ENCODE results near the gene NANOS3. TPM values are rescaled to one million over a fixed set of nuclear protein-coding genes. Genes with fewer than 3 reads are reported as not detected.
A peak's percentile ranks its signal among the peaks of the same experiment; 100 is the strongest.

NANOS3 gene
- total and polyA plus RNA-seq, 2 of the 13 experiments (the other 11 are each of a cell fraction or from before 2014, with no cell fraction given): 0.21 TPM; not detected in 1

DNA sequence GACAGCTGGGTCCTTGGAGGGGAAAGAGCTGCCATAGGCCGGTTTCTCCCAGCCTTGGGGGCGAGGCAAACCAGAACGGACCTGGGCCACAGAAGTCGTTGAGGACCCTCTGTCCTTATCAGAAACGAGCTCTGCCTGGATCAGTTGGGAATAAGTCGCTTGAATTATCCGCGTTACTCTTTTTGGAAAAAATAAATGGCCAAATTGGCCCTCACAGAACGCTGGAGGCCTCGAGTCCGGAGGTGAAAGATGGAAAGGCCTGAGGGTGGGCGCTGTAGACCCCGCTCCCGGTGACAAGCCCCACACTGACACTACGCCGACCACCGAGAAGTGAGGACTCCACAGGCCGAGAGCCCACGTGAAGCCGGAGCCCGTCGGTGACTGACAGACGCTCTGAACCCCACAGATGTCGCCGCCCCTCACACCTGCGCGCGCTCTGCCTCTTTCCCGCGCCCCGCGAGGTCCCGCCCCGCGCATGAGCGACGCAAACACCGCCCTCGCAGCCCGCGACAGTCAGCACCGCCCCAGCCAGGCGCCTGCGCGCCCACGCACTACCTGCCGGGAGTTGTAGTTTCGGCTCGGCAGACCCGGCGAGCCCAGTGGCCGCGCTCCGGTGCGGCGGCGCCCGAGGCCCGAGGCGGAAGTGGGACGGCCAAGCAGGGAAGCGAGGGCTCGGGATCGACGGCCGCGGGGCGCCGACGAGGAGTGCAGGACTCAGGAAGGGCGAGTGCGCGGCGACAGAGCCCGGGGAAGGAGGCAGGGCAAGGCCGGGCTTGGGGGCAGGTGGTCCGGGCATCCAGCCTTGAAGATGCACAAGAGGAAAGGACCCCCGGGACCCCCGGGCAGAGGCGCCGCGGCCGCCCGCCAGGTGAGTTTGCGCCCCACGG, 28.9 kb downstream of the NANOS3 start, which contains the start of the genes BRME1 and CC2D1A (continued):
- TF ChIP-seq, protein P1, sequence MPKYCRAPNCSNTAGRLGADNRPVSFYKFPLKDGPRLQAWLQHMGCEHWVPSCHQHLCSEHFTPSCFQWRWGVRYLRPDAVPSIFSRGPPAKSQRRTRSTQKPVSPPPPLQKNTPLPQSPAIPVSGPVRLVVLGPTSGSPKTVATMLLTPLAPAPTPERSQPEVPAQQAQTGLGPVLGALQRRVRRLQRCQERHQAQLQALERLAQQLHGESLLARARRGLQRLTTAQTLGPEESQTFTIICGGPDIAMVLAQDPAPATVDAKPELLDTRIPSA (CRISPR knock-in tag; IDR thresholded peaks at IDR 0.05; ENCODE audit: borderline replicate concordance): no peak
- TF ChIP-seq ZNF670 (CRISPR knock-in tag; IDR thresholded peaks at IDR 0.05; ENCODE audit: borderline replicate concordance) (peak; percentile 73; the same call in 1 of the 2 replicates), SALL2 (CRISPR knock-in tag; IDR thresholded peaks at IDR 0.05) (peak; percentile 90), FOXK1 (CRISPR knock-in tag; IDR thresholded peaks at IDR 0.05; ENCODE audit: borderline replicate concordance, low read depth) (peak; percentile 70; the same call in 1 of the 2 replicates), ZNF234 (CRISPR knock-in tag; conservative IDR thresholded peaks at IDR 0.05) (no peak), CBX2 (IDR thresholded peaks at IDR 0.05; ENCODE audit: low read depth, low read length) (no peak), CBX2 (CRISPR knock-in tag; IDR thresholded peaks at IDR 0.05; ENCODE audit: low read depth) (no peak), GTF2F1 (IDR thresholded peaks at IDR 0.05; ENCODE audit: low read length) (no peak), SALL1 (CRISPR knock-in tag; IDR thresholded peaks at IDR 0.05) (peak; percentile 90), ZNF256 (CRISPR knock-in tag; conservative IDR thresholded peaks at IDR 0.05) (no peak; the same call in 1 of the 2 replicates), ELF1 (CRISPR knock-in tag; IDR thresholded peaks at IDR 0.05) (peak; percentile 88), ARNT (IDR thresholded peaks at IDR 0.05) (no peak), MYC (CRISPR knock-in tag; IDR thresholded peaks at IDR 0.05; ENCODE audit: borderline replicate concordance) (peak; percentile 88), NFYB (CRISPR knock-in tag; IDR thresholded peaks at IDR 0.05) (peak; percentile 62), ZNF557 (CRISPR knock-in tag; IDR thresholded peaks at IDR 0.05) (0 out of 2 replicates have a peak, but pooled peaks have one; percentile 71), PAX8 (CRISPR knock-in tag; IDR thresholded peaks at IDR 0.05; ENCODE audit: borderline replicate concordance) (0 out of 2 replicates have a peak, but pooled peaks have one; percentile 64), NR2C2 (CRISPR knock-in tag; IDR thresholded peaks at IDR 0.05; ENCODE audit: borderline replicate concordance) (peak; percentile 65; the same call in 1 of the 2 replicates), ELF4 (CRISPR knock-in tag; IDR thresholded peaks at IDR 0.05; ENCODE audit: borderline replicate concordance) (peak; percentile 62; the same call in 1 of the 2 replicates), RBM39 (IDR thresholded peaks at IDR 0.05; ENCODE audit: low read depth, low read length, poor library complexity, severe bottlenecking) (peak; percentile 46), NFIB (CRISPR knock-in tag; IDR thresholded peaks at IDR 0.05; ENCODE audit: borderline replicate concordance) (no peak), LCORL (IDR thresholded peaks at IDR 0.05) (no peak), LCORL (CRISPR knock-in tag; IDR thresholded peaks at IDR 0.05) (no peak), FOSL2 (CRISPR knock-in tag; IDR thresholded peaks at IDR 0.05) (no peak)
- TF ChIP-seq, protein P2, sequence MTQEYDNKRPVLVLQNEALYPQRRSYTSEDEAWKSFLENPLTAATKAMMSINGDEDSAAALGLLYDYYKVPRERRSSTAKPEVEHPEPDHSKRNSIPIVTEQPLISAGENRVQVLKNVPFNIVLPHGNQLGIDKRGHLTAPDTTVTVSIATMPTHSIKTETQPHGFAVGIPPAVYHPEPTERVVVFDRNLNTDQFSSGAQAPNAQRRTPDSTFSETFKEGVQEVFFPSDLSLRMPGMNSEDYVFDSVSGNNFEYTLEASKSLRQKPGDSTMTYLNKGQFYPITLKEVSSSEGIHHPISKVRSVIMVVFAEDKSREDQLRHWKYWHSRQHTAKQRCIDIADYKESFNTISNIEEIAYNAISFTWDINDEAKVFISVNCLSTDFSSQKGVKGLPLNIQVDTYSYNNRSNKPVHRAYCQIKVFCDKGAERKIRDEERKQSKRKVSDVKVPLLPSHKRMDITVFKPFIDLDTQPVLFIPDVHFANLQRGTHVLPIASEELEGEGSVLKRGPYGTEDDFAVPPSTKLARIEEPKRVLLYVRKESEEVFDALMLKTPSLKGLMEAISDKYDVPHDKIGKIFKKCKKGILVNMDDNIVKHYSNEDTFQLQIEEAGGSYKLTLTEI (CRISPR knock-in tag; conservative IDR thresholded peaks at IDR 0.05): no peak
- TF ChIP-seq, protein P3, sequence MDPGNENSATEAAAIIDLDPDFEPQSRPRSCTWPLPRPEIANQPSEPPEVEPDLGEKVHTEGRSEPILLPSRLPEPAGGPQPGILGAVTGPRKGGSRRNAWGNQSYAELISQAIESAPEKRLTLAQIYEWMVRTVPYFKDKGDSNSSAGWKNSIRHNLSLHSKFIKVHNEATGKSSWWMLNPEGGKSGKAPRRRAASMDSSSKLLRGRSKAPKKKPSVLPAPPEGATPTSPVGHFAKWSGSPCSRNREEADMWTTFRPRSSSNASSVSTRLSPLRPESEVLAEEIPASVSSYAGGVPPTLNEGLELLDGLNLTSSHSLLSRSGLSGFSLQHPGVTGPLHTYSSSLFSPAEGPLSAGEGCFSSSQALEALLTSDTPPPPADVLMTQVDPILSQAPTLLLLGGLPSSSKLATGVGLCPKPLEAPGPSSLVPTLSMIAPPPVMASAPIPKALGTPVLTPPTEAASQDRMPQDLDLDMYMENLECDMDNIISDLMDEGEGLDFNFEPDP (CRISPR knock-in tag; conservative IDR thresholded peaks at IDR 0.05): no peak
- TF ChIP-seq, protein P4, sequence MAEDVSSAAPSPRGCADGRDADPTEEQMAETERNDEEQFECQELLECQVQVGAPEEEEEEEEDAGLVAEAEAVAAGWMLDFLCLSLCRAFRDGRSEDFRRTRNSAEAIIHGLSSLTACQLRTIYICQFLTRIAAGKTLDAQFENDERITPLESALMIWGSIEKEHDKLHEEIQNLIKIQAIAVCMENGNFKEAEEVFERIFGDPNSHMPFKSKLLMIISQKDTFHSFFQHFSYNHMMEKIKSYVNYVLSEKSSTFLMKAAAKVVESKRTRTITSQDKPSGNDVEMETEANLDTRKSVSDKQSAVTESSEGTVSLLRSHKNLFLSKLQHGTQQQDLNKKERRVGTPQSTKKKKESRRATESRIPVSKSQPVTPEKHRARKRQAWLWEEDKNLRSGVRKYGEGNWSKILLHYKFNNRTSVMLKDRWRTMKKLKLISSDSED (CRISPR knock-in tag; IDR thresholded peaks at IDR 0.05): no peak

Measured in HepG2 (cell line).